DOHH2 (cell line): Measurements from ENCODE around the gene SSMEM1.

Experiments used
- EZH2phosphoT487 ChIP-seq: fragments of 200-600 bp; sonication (generic); IDR thresholded peaks from 2 replicates; pipeline ENCODE4 v1.6.1; 2017; ENCODE audit warnings: borderline replicate concordance, mild to moderate bottlenecking, antibody characterized with exemption, low read length, moderate library complexity, mixed read lengths
- TF ChIP-seq, protein P1 (sequence below): fragments of 200-600 bp; sonication (generic); IDR thresholded peaks from one replicate; pipeline ENCODE4 v1.5.1; 2014; ENCODE audit warnings: antibody characterized with exemption, mild to moderate bottlenecking, low read depth, low read length; ENCODE audit not compliant: poor library complexity, severe bottlenecking

DNA sequence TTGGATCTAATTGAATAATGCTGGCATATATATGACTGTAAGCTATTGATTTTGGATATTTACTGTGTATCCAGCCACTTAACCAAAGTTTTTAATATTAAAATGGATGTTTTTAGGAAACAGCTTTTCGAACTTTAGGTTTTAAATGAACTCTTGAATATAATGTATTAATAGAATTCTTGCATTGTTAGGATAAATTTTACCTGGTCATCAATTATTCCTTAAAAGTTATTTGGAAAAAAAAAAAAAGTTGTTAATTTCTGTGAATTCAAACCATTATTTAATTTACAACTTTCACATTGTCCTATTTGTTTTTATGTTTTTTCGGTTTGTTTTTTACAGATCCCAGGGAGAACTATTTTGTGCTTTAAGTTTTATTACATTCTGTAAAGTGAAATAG lies 12.3 kb upstream of the SSMEM1 start:
- TF ChIP-seq, protein P1, sequence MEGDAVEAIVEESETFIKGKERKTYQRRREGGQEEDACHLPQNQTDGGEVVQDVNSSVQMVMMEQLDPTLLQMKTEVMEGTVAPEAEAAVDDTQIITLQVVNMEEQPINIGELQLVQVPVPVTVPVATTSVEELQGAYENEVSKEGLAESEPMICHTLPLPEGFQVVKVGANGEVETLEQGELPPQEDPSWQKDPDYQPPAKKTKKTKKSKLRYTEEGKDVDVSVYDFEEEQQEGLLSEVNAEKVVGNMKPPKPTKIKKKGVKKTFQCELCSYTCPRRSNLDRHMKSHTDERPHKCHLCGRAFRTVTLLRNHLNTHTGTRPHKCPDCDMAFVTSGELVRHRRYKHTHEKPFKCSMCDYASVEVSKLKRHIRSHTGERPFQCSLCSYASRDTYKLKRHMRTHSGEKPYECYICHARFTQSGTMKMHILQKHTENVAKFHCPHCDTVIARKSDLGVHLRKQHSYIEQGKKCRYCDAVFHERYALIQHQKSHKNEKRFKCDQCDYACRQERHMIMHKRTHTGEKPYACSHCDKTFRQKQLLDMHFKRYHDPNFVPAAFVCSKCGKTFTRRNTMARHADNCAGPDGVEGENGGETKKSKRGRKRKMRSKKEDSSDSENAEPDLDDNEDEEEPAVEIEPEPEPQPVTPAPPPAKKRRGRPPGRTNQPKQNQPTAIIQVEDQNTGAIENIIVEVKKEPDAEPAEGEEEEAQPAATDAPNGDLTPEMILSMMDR, result no peak
- TF ChIP-seq EZH2phosphoT487, result no peak
